ENCODE results near the gene STX4.
"Not testable (repeated sequence)": the region's sequence is repeated elsewhere in the genome, so short reads cannot be mapped to it uniquely, and the experiment has no call there.

STX4 gene

DNA sequence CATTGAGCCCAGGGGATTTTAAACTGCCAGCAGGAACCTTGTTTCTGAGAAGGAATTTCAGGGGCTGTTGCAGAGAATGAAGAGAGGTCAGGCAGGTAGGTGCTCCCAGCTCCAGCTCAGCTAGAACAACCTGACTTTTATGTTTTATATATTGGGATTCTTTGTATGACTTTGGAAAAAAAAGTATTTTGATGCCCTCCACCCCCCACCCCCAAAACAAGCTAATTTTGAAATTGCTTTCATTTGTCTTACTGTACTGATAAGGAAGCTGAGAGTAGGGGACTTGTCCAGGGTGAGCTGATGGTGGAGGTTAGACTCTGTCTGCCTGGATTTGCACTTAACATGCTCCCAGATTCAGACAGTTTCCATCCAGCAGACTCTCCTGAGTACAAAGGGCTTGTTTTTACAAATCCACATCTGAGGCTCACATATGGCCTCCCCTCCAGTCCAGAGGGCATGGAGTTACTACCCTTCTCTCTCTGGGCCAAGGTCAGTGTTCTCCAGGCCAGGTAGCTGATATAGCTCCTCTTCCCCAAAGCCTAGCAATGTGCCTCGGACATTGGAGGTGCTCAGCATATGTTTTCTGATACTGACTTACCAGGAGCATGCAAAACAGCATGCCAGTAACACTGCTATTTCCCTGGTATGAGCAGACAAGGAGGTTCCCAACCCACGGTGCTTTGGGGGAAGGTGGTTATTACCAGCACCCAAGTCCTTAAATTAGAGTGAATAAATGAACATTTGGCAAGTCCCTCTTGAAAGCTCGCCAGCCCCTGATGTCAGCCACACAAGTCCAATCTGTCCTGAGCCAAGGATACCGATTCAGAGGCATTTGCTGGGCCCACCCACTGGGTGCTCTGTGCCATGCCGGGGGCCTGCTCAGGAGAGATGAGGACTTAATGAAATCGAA, 34.3 kb upstream of the STX4 start:
- no peak for DNase-seq (ENCODE audit: insufficient read length, low spot score)
- no peak for FAIRE-seq

DNA sequence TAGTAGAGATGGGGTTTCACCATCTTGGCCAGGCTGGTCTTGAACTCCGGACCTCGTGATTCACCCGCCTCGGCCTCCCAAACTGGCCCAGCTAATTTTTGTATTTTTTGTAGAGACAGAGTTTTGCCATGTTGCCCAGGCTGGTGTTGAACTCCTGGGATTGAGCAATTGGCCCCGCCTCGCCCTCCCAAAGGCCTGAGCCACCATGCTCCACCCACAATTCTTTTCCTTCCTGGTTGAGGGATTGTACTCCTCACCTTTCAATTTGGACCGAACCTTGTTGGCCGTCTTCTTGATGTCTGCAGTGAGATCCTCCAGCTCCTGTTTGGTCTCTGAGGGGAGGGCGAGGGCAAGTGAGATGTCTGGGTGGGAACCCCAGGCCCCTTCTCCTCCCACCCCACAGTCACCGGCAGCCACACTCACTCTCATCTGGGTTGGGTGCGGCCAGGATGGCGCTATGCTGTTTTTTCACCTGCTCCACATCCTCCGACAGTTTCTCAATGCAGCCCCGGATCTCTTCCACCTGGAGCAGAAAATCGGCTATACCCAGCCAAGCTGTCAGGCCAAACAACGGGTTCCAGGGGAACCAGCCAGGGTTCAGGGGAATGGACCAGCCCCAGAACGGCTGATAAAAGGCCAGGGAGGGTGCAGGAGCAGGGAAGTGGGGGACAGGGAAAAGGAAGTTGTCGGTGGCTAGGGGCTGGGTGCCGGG, 32.5 kb upstream of the STX4 start:
- FAIRE-seq (no peak), DNase-seq (ENCODE audit: insufficient read length, low spot score) (no peak)

DNA sequence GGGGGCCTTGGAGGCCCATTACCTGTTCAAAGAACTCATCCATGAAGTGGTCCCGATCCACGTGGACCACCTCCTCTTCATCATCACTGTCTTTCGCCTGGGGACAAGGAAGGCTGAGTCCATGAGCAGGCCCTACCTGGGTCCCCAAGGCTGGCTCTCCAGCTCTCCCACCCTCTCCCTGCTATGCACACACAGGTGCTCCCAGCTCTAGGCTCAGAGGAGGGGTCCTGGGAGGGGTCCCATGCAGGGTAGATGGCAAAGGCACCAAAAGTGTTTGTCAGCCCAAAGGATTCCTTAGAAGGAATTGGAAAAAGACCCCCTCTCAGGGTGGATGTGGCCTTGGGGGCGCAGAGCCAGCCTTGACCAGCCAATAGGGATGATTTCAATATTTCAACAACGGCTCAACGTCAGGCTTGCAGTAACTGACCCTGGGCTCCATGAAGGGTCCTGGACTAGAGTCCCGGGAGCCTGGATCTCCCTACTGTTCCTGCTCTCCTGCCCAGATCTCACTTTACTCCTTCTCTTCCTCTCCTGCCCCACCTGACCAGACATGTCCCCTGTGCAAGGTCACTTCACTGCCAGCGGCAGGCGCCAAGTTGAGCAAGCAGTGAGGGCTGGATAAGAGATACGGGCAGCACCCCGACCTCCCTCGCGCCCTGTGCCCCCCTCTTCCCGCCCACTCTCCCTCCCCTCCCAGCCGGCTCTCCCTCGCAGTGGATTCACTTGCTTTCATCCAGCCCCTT, 31.7 kb upstream of the STX4 start:
- no peak for DNase-seq (ENCODE audit: insufficient read length, low spot score)
- no peak for FAIRE-seq

DNA sequence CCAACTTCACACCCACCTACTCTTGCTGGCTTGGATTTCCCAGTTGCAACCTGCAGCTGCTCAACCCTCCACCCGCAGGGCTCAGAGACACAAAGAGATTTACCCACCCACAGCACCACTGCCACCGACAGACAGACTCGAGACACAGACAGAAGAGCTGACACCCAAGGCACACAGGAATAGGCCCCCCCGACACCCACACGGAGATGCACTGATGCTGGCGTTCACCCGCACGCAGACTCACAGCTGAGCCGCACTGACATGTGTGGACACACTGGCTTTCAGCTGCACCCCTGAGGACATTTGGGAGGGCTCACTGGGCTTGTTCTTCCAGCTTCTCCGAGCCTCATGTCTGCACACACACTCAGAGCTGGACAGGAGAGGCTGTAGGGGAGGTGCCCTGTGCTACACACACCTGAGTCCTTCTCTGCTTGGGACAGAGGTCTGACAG, 31.1 kb upstream of the STX4 start:
- DNase-seq (ENCODE audit: insufficient read length, low spot score) = no peak
- no peak for FAIRE-seq

- FAIRE-seq = no peak
- no peak for DNase-seq (ENCODE audit: insufficient read length, low spot score)
These were observed 30.5 kb upstream of the STX4 start for GRCh38 chr16:31002862-31003341.

DNA sequence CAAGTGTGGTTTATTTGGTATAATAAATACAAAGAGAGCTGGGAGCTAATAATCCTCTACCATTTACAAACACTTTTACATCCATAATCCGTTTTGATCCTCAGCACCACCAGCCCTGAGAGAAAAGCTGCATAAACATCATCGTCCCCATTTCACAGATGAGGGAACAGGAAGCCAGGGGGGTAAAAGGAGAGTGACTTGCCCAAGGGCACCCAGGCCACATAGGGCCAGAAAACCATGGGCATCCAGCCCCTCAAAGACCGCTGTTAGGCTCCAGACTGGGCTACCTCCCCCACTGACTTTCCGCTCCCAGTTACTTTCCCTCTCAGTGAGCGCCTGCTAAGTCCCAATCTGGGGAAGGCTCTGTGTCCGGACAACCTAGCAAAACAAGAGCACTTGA, 29.6 kb upstream of the STX4 start:
- FAIRE-seq = no peak
- no peak for DNase-seq (ENCODE audit: insufficient read length, low spot score)

- no peak for FAIRE-seq
These were observed 28.7 kb upstream of the STX4 start for GRCh38 chr16:31004658-31005057.

DNA sequence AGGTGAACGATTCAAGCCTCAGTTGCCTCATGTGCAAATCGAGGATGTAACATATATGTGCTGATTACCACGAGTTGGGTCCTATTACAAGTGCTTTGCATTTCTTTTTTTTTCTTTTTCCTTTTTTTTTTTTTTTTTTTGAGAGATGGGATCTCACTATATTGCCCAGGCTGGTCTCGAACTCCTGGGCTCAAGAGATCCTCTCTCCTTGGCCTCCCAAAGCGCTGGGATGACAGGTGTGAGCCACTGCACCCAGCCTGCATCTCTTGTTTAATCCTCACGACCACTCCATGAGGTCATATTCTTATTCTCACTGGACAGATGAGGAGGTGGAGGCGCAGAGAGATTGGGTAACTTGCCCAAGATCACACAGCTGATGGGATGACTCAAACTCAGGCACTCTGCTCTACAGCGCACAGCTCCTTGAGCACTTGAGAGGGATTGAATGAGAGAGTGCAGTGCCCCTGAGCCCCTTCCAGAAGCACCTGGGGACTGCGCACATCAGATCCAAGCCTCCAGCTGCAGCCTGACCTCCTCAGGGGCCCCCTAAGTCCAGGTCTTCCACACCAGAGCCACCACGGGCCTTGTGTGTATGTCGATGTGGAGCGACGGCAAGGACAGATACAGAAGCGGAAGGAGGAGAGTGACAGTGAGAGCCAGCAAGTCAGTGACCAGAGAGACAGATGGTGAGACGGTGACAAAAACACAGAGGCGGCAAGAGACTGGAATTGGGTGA, 27.8 kb upstream of the STX4 start:
- no peak for DNase-seq (ENCODE audit: insufficient read length, low spot score)
- FAIRE-seq = no peak

More at GRCh38 chr16:31004658-31005057, 28.7 kb upstream of the STX4 start:
- no peak for DNase-seq (ENCODE audit: insufficient read length, low spot score)

GRCh38 chr16:31006086-31006385, 27.3 kb upstream of the STX4 start:
- FAIRE-seq (no peak), DNase-seq (ENCODE audit: insufficient read length, low spot score) (no peak)

GRCh38 chr16:31006589-31006988, 26.8 kb upstream of the STX4 start:
- FAIRE-seq (no peak), DNase-seq (ENCODE audit: insufficient read length, low spot score) (no peak)

DNA sequence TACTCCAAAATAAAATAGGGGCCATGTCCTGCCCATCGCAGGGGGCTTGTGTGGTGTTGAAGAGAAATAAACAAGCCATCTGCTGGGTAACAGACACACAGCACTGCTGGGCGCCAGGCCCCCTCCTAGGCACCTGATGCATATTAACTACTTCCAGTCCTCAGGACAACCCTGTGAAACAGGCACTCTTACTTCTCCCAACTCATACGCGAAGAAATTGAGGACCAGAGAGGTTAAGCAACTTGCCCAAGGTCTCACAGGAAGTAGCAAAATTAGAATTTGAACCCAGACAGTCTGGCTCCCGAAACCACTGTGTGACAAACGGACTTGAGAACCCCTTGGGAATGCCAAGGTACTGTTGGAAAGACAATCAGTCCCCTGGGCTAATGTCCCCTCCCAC, 25.7 kb upstream of the STX4 start:
- FAIRE-seq (no peak), DNase-seq (ENCODE audit: insufficient read length, low spot score) (no peak)

GRCh38 chr16:31008149-31008548, 25.2 kb upstream of the STX4 start:
- no peak for DNase-seq (ENCODE audit: insufficient read length, low spot score)
- FAIRE-seq = no peak

- FAIRE-seq = no peak
- no peak for DNase-seq (ENCODE audit: insufficient read length, low spot score)
These were observed 24.8 kb upstream of the STX4 start for GRCh38 chr16:31008551-31008950.

GRCh38 chr16:31009120-31009519, 24.2 kb upstream of the STX4 start:
- DNase-seq (ENCODE audit: insufficient read length, low spot score) (no peak), FAIRE-seq (no peak)

DNA sequence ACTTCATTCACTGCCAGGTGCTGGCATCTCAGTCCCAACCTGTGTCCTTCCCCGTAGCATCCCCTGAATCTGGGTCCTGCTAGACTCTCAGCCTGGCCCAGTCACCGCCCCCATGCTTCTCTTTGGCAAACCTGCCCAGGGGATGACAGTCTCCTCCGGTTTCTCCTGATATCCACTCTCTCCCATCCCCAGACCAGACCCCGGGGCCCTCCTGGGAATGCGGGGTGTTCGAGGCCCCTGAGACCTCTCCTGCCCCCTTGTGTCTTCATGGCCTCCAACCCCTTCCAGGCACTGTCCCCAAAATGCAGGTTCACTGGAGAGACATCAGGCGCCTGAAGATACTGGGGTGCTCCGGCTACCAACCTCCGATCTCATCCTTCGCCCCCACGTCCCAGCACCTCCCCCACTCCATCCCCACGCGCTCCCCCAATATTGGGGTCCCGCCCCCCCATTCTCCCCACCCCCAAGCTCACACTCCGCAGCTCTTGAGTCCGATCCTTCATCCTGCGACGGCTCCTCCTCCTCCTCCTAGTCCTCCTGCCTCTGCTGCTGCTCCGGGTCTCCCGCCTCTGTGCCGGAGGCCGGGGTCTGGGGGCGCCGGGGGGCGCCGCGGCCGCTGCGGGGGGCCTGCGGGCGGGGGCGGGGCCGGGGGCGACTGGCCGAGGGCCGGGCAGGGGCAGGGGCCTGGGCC, 23.3 kb upstream of the STX4 start:
- no peak for FAIRE-seq
- no peak for DNase-seq (ENCODE audit: insufficient read length, low spot score)

- no peak for DNase-seq (ENCODE audit: insufficient read length, low spot score)
- FAIRE-seq = no peak
These were observed 22.6 kb upstream of the STX4 start, which contains the start of gene STX1B for GRCh38 chr16:31010585-31011325. TSS of gene STX1B (minus strand) at chr16:31010638. CDS start at chr16:31010396, 242 bp downstream.

GRCh38 chr16:31011815-31012214, 21.5 kb upstream of the STX4 start:
- FAIRE-seq; DNase-seq (ENCODE audit: insufficient read length, low spot score): not testable (repeated sequence)

- not testable (repeated sequence) for DNase-seq (ENCODE audit: insufficient read length, low spot score); FAIRE-seq
These were observed 20.1 kb upstream of the STX4 start for GRCh38 chr16:31013292-31013691.

DNA sequence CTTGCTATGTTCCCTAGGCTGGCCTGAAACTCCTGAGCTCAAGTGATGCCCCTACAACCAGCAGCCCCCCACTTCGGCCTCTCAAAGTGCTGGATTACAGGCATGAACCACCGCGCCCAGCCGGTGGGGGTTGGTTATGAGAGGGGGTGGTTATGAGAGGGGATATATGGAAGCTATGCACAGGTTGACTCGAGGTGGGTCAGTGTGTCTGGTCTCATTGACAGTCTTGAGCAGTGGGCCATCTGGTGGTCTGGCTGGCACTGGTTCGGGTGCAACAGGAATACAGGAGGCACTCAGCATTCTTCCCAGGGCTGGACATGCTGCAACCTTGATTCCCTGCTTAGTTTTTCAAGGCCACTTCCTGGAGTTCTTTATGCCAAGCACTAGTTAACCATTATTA, 17.3 kb upstream of the STX4 start:
- DNase-seq (ENCODE audit: insufficient read length, low spot score) (no peak), FAIRE-seq (no peak)
